HG03064 (cell line): ENCODE measurements around the gene KRTAP5-6.

Experiments used
- ATAC-seq: cut with Tn5 transposase; IDR thresholded peaks from one replicate; pipeline ENCODE4 v1.9.1; 2021; ENCODE audit warnings: low read depth; ENCODE audit not compliant: unreplicated experiment

KRTAP5-6 gene

GRCh38 chr11:1701091-1701807 is 4.3 kb downstream of the KRTAP5-6 start:
- no peak for ATAC-seq

GRCh38 chr11:1702506-1702905 is 5.5 kb downstream of the KRTAP5-6 start:
- no peak for ATAC-seq

- ATAC-seq: no peak
Measured at GRCh38 chr11:1703146-1703545, 6.2 kb downstream of the KRTAP5-6 start.

GRCh38 chr11:1705126-1706052 is 8.4 kb downstream of the KRTAP5-6 start:
- ATAC-seq: no peak

- ATAC-seq: no peak
Measured at GRCh38 chr11:1706634-1707400, 9.8 kb downstream of the KRTAP5-6 start.

- no peak for ATAC-seq
Measured at GRCh38 chr11:1707751-1708150, 10.8 kb downstream of the KRTAP5-6 start.

GRCh38 chr11:1708716-1709115 is 11.7 kb downstream of the KRTAP5-6 start:
- no peak for ATAC-seq

- ATAC-seq: no peak
Measured at GRCh38 chr11:1714908-1715885, 18.2 kb downstream of the KRTAP5-6 start.

GRCh38 chr11:1717745-1718144 is 20.8 kb downstream of the KRTAP5-6 start:
- ATAC-seq: no peak

GRCh38 chr11:1718326-1718725 is 21.3 kb downstream of the KRTAP5-6 start:
- ATAC-seq: no peak

- no peak for ATAC-seq
Measured at GRCh38 chr11:1719781-1720180, 22.8 kb downstream of the KRTAP5-6 start.

- no peak for ATAC-seq
Measured at GRCh38 chr11:1727096-1727690, 30.2 kb downstream of the KRTAP5-6 start.

GRCh38 chr11:1727861-1728260 is 30.9 kb downstream of the KRTAP5-6 start:
- ATAC-seq: no peak

GRCh38 chr11:1728301-1728700 is 31.3 kb downstream of the KRTAP5-6 start:
- ATAC-seq: no peak

GRCh38 chr11:1728931-1729691 is 32.1 kb downstream of the KRTAP5-6 start:
- no peak for ATAC-seq

GRCh38 chr11:1729692-1730011 is 32.7 kb downstream of the KRTAP5-6 start:
- ATAC-seq: no peak

- ATAC-seq: no peak
Measured at GRCh38 chr11:1730059-1730629, 33.1 kb downstream of the KRTAP5-6 start.

- no peak for ATAC-seq
Measured at GRCh38 chr11:1731451-1732059, 34.6 kb downstream of the KRTAP5-6 start.
